ENCODE results near the gene PPFIA2.

The PPFIA2 gene

DNA sequence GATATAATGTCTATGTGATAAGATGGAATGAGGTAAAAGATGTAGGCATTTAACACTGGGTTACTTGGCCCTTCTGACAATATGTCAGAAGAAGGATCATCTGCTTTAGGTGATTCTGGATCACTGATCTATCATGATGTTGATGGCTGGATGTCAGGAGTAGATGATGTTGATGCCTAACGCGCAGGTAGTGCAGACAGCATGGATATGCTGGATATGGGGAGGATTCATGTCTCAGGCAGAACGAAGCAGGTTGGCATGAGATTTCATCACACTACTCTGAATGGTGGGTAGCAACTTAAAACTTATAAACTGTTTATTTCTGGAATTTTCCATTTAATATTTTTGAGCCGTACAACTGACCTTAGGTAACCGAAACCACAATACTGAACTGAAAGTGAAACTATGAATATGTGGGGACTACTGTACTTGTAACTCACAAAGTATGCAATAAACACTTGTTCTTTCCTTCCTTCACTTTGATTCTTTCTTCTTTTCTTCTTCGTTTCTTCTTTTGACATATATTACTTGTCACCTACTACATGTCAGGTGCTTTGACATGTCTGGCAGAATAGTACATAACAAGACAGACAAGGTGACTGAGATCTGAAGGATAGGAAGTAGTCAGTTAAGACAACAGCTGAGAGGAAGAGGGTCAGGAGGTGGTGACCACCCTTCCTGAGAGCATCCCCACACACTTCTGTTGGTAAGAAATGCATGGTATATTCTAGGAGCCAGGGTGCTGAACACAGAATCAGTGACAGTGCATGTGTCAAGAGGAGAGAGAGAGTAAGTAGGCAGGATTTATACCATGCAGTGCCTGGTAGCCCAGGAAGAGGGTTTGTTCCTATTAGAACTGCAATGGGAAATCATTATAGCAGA is 238.8 kb downstream of the PPFIA2 start:
- Mint-ChIP-seq H3K36me3 (ENCODE audit: low read depth) (no peaks in the 10 kb centered on the region), H3K4me1 (no peaks in the 10 kb centered on the region), H3K27me3 (ENCODE audit: low read depth) (no peaks in the 10 kb centered on the region), H3K4me3 (no peak overlapping the region), H3K9me3 (no peaks in the 10 kb centered on the region), H3K27ac (no peak overlapping the region)
- TF ChIP-seq, protein P1, sequence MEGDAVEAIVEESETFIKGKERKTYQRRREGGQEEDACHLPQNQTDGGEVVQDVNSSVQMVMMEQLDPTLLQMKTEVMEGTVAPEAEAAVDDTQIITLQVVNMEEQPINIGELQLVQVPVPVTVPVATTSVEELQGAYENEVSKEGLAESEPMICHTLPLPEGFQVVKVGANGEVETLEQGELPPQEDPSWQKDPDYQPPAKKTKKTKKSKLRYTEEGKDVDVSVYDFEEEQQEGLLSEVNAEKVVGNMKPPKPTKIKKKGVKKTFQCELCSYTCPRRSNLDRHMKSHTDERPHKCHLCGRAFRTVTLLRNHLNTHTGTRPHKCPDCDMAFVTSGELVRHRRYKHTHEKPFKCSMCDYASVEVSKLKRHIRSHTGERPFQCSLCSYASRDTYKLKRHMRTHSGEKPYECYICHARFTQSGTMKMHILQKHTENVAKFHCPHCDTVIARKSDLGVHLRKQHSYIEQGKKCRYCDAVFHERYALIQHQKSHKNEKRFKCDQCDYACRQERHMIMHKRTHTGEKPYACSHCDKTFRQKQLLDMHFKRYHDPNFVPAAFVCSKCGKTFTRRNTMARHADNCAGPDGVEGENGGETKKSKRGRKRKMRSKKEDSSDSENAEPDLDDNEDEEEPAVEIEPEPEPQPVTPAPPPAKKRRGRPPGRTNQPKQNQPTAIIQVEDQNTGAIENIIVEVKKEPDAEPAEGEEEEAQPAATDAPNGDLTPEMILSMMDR (IDR thresholded peaks at IDR 0.05; ENCODE audit: unreplicated experiment in 3 of 3), result no peak

DNA sequence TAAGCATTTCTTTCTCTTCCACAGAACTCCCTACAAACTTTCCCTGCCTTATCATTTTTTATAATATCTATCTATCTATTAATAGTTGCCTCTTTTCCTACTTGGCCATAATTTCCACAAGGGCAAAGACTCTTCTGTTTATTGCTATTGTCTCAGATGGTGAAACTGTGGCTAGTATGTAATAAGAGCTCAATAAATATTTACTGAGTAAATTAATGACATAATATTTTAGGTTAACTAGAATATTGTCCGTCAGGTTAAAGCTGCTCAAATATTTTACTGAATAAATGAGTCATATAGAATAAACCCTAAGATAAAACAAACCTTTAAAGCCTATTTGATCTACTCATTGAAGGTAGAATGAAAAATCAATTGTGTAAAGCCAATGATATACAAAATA is 240.5 kb downstream of the PPFIA2 start:
- H3K4me3 Mint-ChIP-seq, result no peak overlapping the region
- H3K36me3 Mint-ChIP-seq (ENCODE audit: low read depth), result no peaks in the 10 kb centered on the region
- no peaks in the 10 kb centered on the region for H3K4me1 Mint-ChIP-seq
- H3K27me3 Mint-ChIP-seq (ENCODE audit: low read depth), result no peaks in the 10 kb centered on the region
- no peak overlapping the region for H3K27ac Mint-ChIP-seq
- TF ChIP-seq, protein P1 (IDR thresholded peaks at IDR 0.05; ENCODE audit: unreplicated experiment in 3 of 3), result no peak
- no peaks in the 10 kb centered on the region for H3K9me3 Mint-ChIP-seq

DNA sequence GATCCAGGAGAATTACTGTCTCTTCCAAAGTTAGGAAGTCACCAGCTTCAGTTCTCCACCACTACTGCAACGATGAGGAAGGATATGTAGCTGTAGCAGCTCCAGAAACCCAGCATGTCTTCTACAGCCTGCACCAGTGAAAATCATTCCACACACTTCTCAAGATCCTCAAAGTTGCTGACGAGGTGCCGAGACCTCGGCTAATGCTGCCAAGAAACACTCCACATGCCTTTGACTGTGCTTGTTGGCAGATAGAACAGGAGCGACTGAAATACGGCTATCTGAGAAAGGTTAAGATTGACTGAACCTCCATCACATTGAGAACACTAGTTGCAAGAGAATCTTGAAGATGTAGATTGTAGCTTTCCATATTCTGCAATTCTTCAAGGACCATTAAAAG is 241.9 kb downstream of the PPFIA2 start:
- TF ChIP-seq, protein P1 (IDR thresholded peaks at IDR 0.05; ENCODE audit: unreplicated experiment in 3 of 3), result no peak
- H3K27ac Mint-ChIP-seq, result no peak overlapping the region
- no peaks in the 10 kb centered on the region for H3K36me3 Mint-ChIP-seq (ENCODE audit: low read depth)
- no peaks in the 10 kb centered on the region for H3K4me1 Mint-ChIP-seq
- no peak overlapping the region for H3K4me3 Mint-ChIP-seq
- H3K27me3 Mint-ChIP-seq (ENCODE audit: low read depth), result no peaks in the 10 kb centered on the region
- no peaks in the 10 kb centered on the region for H3K9me3 Mint-ChIP-seq

DNA sequence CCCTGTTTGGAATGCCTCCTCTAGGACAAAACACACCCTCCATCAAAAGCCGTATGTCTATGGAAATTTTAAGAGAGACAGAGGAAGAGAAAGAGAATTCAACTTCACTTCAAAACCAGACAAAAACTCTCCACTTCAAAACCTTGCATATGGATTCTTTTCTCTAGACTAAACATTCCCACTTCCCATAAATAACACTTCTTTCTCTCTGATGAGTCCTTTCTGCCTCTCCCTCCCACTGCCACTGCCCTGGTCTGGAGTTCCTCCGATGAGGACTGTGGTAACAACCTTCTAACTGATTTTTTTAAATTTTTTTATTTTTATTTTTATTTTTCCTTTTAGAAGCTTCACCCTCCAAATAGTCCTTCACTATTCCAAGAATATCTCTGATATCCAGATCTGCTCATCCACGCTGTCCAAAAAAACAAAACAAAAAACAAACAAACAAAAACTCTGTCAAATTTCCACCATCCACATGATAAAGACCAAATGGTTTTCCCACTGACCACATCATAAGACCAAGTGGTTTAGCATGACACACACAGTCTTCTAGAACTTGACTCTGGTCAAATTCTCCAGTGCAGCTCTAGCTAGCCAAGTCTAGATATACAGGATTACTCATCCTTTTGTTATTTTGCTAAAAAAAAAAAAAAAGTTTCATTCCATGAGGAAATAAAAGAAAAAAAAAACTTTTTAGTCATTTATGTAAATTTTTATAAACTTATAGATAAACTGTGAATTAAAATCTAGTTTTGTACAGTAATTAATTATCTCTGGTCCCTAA is 256.0 kb downstream of the PPFIA2 start:
- H3K27ac Mint-ChIP-seq, result no peak overlapping the region
- no peaks in the 10 kb centered on the region for H3K27me3 Mint-ChIP-seq (ENCODE audit: low read depth)
- no peaks in the 10 kb centered on the region for H3K9me3 Mint-ChIP-seq
- H3K36me3 Mint-ChIP-seq (ENCODE audit: low read depth), result no peaks in the 10 kb centered on the region
- TF ChIP-seq, protein P1 (IDR thresholded peaks at IDR 0.05; ENCODE audit: unreplicated experiment in 3 of 3), result no peak
- no peaks in the 10 kb centered on the region for H3K4me1 Mint-ChIP-seq
- H3K4me3 Mint-ChIP-seq, result no peak overlapping the region

DNA sequence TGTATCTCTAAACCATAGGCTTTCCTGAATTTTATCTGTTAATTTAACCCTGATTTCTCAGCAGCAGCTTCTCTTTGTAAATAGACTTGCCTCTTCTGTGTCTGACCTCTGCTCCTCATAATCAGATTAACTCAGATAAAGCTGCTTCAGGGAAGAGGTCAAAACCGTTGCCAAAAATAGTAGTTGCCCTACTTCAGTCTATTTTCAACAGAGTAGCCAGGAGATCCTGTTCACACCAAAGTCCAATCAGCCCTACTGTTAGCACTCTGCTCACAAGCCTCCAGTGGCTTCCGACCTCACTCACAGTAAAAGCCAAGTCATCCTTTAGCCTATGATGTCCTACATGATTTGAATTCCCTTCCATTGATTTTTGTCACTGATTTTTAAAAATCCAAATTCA is 258.4 kb downstream of the PPFIA2 start:
- no peaks in the 10 kb centered on the region for H3K9me3 Mint-ChIP-seq
- TF ChIP-seq, protein P1 (IDR thresholded peaks at IDR 0.05; ENCODE audit: unreplicated experiment in 3 of 3), result no peak
- no peaks in the 10 kb centered on the region for H3K36me3 Mint-ChIP-seq (ENCODE audit: low read depth)
- H3K27ac Mint-ChIP-seq, result no peak overlapping the region
- no peaks in the 10 kb centered on the region for H3K4me1 Mint-ChIP-seq
- H3K27me3 Mint-ChIP-seq (ENCODE audit: low read depth), result no peaks in the 10 kb centered on the region
- no peak overlapping the region for H3K4me3 Mint-ChIP-seq

Data from nephron (organoid).